Thoracic aorta (tissue), 2 donors: Measurements from ENCODE around the gene LAP3. TPM values are rescaled to one million over a fixed set of nuclear protein-coding genes. Genes with fewer than 3 reads are reported as not detected.
A peak's percentile ranks its signal among the peaks of the same experiment; 100 is the strongest.

Source experiments
- ATAC-seq: fragments of 150-250 bp; one replicate; pipeline ENCODE4 v1.8.0; 2017; ENCODE audit warnings: low read depth; ENCODE audit not compliant: insufficient number of reproducible peaks, low FRiP score
- DNase-seq: peaks from one replicate; pipeline ENCODE4 v3.0.0-alpha.2; 2020; ENCODE audit warnings: low spot score
- H3K27ac ChIP-seq, 2 donors: fragments of 200-600 bp; sonication (generic); 1 replicate in 1 of 2; 2 replicates in 1 of 2; pipeline ENCODE4 v1.5.1; 2016; ENCODE audit warnings: mild to moderate bottlenecking in 2 of 2, moderate library complexity in 2 of 2
- H3K27me3 ChIP-seq: fragments of 200-600 bp; sonication (generic); replicated peaks from 2 replicates; pipeline ENCODE4 v1.6.0; 2016; ENCODE audit warnings: mild to moderate bottlenecking; ENCODE audit not compliant: insufficient read depth
- H3K36me3 ChIP-seq: fragments of 200-600 bp; sonication (generic); one replicate; pipeline ENCODE4 v1.5.1; 2016
- H3K4me1 ChIP-seq, 2 donors: fragments of 200-600 bp; sonication (generic); 1 replicate in 1 of 2; 2 replicates in 1 of 2; pipeline versions ENCODE4 v1.5.1 to v1.6.0; 2016; ENCODE audit warnings: low read depth in 2 of 2, mild to moderate bottlenecking in 1 of 2; ENCODE audit not compliant: control insufficient read depth in 1 of 2
- H3K4me3 ChIP-seq: fragments of 200-600 bp; sonication (generic); 2 replicates; pipeline ENCODE4 v1.5.1; 2016; ENCODE audit warnings: mild to moderate bottlenecking
- H3K9me3 ChIP-seq: fragments of 200-600 bp; sonication (generic); 2 replicates; pipeline ENCODE4 v1.5.1; 2016
- CTCF ChIP-seq: fragments of 200-600 bp; sonication (generic); IDR thresholded peaks from one replicate; pipeline ENCODE4 v1.5.1; 2019; ENCODE audit warnings: antibody characterized with exemption
- total RNA-seq, 2 donors: library from RNA; depleted of rRNA; stranded (reverse); fragments of >200 nt; gene quantifications; one replicate each; pipeline versions ENCODE4 v1.1.0 to v1.2.3, GENCODE V29; 2016

The LAP3 gene
- total RNA-seq, 2 donors from 2014 or later, result 83.3 to 91.2 TPM

- Histone ChIP-seq H3K4me1 (no peaks in the 10 kb centered on the region), H3K36me3 (peaks cover 28% of the 10 kb centered on the region), H3K9me3 (no peaks in the 10 kb centered on the region), H3K27ac (no peak overlapping the region), H3K4me3 (no peak overlapping the region), H3K27me3 (no peaks in the 10 kb centered on the region)
- peak; percentile 17 for DNase-seq
- ATAC-seq, result no peak
- TF ChIP-seq CTCF, result peak; percentile 85
Observed at GRCh38 chr4:17636696-17637622, 60.0 kb downstream of the LAP3 start.

GRCh38 chr4:17639136-17639535, 62.1 kb downstream of the LAP3 start:
- Histone ChIP-seq H3K27me3 (no peaks in the 10 kb centered on the region), H3K9me3 (no peaks in the 10 kb centered on the region), H3K36me3 (peaks cover 7% of the 10 kb centered on the region), H3K4me1 (no peaks in the 10 kb centered on the region), H3K4me3 (no peak overlapping the region), H3K27ac (no peak overlapping the region)
- no peak for TF ChIP-seq CTCF
- DNase-seq (no peak), ATAC-seq (no peak)

GRCh38 chr4:17642398-17642783, 65.4 kb downstream of the LAP3 start:
- ATAC-seq (no peak), DNase-seq (no peak)
- Histone ChIP-seq H3K36me3 (no peaks in the 10 kb centered on the region), H3K4me1 (no peaks in the 10 kb centered on the region), H3K4me3 (no peak overlapping the region), H3K27ac (no peak overlapping the region), H3K9me3 (no peaks in the 10 kb centered on the region), H3K27me3 (no peaks in the 10 kb centered on the region)
- TF ChIP-seq CTCF, result no peak

- Histone ChIP-seq H3K4me1 (no peaks in the 10 kb centered on the region), H3K27me3 (no peaks in the 10 kb centered on the region), H3K4me3 (no peak overlapping the region), H3K27ac (no peak overlapping the region), H3K36me3 (no peaks in the 10 kb centered on the region), H3K9me3 (no peaks in the 10 kb centered on the region)
- no peak for TF ChIP-seq CTCF
- DNase-seq (no peak), ATAC-seq (no peak)
Observed at GRCh38 chr4:17646693-17647092, 69.7 kb downstream of the LAP3 start.

GRCh38 chr4:17647176-17647806, 70.3 kb downstream of the LAP3 start:
- TF ChIP-seq CTCF, result no peak

More at GRCh38 chr4:17647176-17647806, 70.3 kb downstream of the LAP3 start:
- no peaks in the 10 kb centered on the region for H3K4me1 ChIP-seq
- H3K9me3 ChIP-seq, result no peaks in the 10 kb centered on the region
- H3K36me3 ChIP-seq, result no peaks in the 10 kb centered on the region
- no peaks in the 10 kb centered on the region for H3K27me3 ChIP-seq
- ATAC-seq (no peak), DNase-seq (no peak)
- no peak overlapping the region for H3K4me3 ChIP-seq
- H3K27ac ChIP-seq, result no peak overlapping the region
